Liver (tissue), 3 donors: ENCODE data around the gene PRRG2.

Source experiments
- FOXA1 ChIP-seq: IDR thresholded peaks from 2 replicates; pipeline ENCODE4 v1.6.1; 2016; ENCODE audit warnings: antibody characterized with exemption
- GABPA ChIP-seq, 2 donors: IDR thresholded peaks in 1 of 2; conservative IDR thresholded peaks in 1 of 2; 2 replicates each; pipeline ENCODE4 v1.6.1; 2016; ENCODE audit warnings: antibody characterized with exemption in 2 of 2, mild to moderate bottlenecking in 1 of 2, moderate library complexity in 1 of 2
- TF ChIP-seq, protein P1 (sequence below): fragments of 150-350 bp; IDR thresholded peaks from 2 replicates; pipeline ENCODE4 v1.5.1; 2017; ENCODE audit warnings: improper control_type of control experiment, low read depth, low read length; ENCODE audit not compliant: missing input control
- donor health status: healthy.
- donor health status: healthy.

DNA sequence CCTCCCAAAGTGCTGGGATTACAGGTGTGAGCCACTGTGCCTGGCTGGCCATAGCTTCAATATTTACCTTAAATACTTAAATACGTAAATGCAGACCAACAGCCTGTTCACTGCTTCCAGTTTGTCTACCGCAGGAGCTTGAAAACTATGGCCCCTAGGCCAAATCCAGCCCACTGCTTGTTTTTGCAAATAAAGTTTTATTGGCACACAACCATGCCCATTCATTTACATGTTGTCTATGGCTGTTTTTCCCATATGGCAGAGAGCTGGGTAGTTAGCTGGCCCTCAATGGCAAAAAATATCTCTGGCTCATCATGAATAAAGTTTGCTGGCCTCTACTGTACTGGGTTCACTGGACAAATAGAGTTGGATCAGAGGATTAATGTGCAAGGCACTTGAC is 21.7 kb downstream of the PRRG2 start:
- TF ChIP-seq, protein P1, sequence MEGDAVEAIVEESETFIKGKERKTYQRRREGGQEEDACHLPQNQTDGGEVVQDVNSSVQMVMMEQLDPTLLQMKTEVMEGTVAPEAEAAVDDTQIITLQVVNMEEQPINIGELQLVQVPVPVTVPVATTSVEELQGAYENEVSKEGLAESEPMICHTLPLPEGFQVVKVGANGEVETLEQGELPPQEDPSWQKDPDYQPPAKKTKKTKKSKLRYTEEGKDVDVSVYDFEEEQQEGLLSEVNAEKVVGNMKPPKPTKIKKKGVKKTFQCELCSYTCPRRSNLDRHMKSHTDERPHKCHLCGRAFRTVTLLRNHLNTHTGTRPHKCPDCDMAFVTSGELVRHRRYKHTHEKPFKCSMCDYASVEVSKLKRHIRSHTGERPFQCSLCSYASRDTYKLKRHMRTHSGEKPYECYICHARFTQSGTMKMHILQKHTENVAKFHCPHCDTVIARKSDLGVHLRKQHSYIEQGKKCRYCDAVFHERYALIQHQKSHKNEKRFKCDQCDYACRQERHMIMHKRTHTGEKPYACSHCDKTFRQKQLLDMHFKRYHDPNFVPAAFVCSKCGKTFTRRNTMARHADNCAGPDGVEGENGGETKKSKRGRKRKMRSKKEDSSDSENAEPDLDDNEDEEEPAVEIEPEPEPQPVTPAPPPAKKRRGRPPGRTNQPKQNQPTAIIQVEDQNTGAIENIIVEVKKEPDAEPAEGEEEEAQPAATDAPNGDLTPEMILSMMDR = no peak
- TF ChIP-seq GABPA (IDR thresholded peaks at IDR 0.05 in 1 of 2, conservative IDR thresholded peaks at IDR 0.05 in 1 of 2) (no peak), FOXA1 (no peak)
